Germinal center (tissue), 1 donor: Measurements from ENCODE around the gene FEM1A.
"Not testable (repeated sequence)": the region's sequence is repeated elsewhere in the genome, so short reads cannot be mapped to it uniquely, and the experiment has no call there.

Experiments used
- DNase-seq: peaks from one replicate; pipeline ENCODE4 v3.0.0; 2012; ENCODE audit warnings: mixed read lengths, low spot score

The FEM1A gene

DNA sequence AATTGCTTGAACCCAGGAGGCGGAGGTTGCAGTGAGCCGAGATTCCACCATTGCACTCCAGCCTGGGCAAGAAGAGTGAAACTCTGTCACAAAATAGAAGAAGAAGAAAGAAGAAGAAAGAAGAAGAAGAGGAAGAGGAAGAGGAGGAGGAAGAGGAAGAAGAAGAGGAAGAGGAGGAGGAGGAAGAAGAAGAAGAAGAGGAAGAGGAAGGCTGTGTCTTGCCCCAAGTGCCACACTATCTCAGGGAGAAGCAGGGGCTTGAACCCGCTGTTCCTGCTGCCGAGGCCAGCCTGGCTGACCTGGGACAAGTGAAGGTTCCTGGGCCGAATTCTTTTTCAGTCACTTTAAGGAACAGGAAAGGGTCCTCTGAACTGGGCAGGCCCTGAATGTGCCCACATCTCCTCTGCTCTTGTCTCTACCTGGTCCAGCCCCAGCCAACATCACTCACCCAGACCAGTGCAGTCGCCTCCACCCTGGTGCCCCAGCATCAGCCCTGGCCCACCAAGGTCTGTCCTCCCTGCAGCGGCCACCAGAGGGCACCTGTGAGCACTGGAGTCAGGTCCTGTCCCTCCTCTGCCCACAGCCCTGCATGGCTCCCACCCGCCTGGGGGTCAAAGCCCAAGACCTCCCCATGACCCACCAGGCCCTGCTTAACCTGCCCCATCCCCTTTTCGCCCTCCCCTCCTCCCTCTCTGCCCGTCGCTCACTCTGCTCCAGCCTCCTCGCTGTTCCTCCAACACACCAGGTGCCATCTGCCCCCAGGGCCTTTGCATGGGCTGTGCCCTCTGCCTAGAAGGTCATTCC lies 20.0 kb downstream of the FEM1A start:
- peak; percentile 83 for DNase-seq

GRCh38 chr19:4814625-4815425 lies 23.3 kb downstream of the FEM1A start:
- DNase-seq, result no peak

GRCh38 chr19:4815426-4816201 lies 24.1 kb downstream of the FEM1A start:
- peak; percentile 95 for DNase-seq

DNA sequence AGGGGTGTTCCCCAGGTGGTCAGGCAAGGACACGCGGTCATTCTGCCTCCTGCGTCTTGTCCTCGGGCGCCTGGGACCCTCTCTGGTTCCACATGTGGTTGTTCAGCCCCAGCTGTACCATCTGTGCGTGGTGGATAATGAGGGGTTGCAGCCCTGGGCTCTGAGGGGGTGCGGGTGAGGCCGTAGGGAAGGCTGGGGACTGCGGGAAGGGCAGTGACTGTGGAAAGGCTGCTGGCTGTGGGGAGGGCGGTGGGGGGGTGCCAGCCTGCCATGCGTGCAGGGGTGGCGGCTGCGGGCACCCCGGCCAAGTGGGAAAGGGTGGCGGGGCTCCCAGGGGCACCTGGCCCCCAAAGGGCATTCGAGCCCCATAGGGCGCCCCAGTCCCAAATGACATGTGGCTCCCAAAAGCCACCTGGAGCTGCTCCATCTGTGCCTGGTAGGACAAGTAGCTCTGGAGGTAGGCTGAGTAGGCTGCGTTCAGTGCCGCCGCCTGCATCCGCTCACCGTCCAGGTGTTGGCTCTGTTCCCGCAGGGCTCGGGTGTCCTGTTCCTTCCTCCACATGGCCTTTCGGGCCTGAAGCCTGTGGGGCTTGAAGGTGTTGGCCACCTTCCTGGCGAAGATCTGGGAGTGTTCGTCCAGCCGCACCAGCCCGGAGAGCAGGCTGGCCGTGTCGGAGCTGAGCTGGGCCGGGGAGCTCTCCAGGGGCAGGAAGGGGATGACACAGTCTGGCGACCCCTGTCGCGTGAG lies 24.8 kb downstream of the FEM1A start:
- no peak for DNase-seq

- DNase-seq, result no peak
Measured at GRCh38 chr19:4816950-4817278, 25.4 kb downstream of the FEM1A start.

GRCh38 chr19:4817467-4818277 lies 26.1 kb downstream of the FEM1A start:
- no peak for DNase-seq

GRCh38 chr19:4821265-4821664 lies 29.7 kb downstream of the FEM1A start:
- DNase-seq, result no peak

DNA sequence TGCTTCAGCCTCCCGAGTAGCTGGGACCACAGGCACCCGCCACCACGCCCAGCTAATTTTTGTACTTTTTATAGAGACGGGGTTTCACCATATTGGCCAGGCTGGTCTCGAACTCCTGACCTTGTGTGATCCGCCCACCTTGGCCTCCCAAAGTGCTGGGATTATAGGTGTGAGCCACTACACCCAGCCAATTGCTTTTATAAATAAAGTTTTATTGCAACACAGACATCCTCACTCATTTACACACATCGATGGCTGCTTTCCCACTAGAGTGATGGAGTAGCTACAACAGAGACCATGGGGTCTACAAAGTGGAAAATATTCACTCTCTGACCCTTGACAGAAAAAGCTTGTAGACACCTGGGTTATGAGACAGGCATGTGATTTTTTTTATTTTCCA lies 30.8 kb downstream of the FEM1A start:
- DNase-seq, result not testable (repeated sequence)

GRCh38 chr19:4823577-4823976 lies 32.0 kb downstream of the FEM1A start:
- DNase-seq, result no peak

GRCh38 chr19:4829001-4829712 lies 37.6 kb downstream of the FEM1A start:
- DNase-seq, result peak; percentile 61

- no peak for DNase-seq
Measured at GRCh38 chr19:4830332-4830731, 38.8 kb downstream of the FEM1A start.

GRCh38 chr19:4830768-4831265 lies 39.3 kb downstream of the FEM1A start:
- DNase-seq, result no peak

GRCh38 chr19:4831304-4831978 lies 39.9 kb downstream of the FEM1A start, which contains the start of gene TICAM1:
TICAM1 (minus strand) TSS chr19:4831712; CDS start chr19:4818377, 13,335 bp downstream.
- DNase-seq, result peak; percentile 76

- not testable (repeated sequence) for DNase-seq
Measured at GRCh38 chr19:4831979-4832340, 40.4 kb downstream of the FEM1A start.

DNA sequence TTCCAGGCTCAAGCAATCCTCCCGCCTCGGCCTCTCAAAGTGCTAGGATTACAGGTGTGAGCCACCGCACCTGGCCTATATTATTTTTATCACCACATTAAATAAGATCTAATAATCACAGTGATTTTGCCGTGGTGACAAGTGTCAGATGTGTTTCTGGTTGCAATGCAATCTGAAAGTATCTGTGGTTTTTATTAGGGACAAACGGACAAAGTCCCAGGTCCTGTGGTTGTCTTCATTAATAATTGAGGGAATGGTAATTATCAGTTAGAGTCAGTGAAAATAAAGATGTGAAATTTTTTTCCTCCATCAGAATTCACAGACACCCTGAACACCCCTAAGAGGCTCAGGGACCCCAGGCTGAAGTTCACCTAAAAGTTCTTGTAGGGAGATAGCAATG lies 41.2 kb downstream of the FEM1A start:
- DNase-seq, result no peak

DNA sequence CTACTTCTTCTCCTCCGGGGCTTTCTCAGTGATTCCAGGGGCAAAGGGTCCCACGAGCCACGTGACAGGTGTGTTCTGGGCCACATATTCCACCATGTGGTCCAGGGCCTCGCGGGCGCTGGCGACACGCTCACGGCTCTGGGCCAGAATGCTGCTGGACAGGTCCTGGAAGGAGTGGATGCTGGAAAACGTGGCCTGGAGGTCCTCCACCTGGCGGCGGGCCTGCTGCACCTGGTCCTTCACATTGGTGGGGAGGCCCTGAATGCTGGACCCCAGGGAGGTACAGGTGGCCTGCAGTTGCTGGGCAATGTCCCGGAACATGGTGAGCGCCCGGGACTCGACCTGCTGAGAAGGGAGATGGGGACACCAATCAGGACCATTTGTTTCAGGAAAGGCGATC lies 47.7 kb downstream of the FEM1A start:
- no peak for DNase-seq

GRCh38 chr19:4843647-4843965 lies 52.1 kb downstream of the FEM1A start:
- DNase-seq, result no peak

DNA sequence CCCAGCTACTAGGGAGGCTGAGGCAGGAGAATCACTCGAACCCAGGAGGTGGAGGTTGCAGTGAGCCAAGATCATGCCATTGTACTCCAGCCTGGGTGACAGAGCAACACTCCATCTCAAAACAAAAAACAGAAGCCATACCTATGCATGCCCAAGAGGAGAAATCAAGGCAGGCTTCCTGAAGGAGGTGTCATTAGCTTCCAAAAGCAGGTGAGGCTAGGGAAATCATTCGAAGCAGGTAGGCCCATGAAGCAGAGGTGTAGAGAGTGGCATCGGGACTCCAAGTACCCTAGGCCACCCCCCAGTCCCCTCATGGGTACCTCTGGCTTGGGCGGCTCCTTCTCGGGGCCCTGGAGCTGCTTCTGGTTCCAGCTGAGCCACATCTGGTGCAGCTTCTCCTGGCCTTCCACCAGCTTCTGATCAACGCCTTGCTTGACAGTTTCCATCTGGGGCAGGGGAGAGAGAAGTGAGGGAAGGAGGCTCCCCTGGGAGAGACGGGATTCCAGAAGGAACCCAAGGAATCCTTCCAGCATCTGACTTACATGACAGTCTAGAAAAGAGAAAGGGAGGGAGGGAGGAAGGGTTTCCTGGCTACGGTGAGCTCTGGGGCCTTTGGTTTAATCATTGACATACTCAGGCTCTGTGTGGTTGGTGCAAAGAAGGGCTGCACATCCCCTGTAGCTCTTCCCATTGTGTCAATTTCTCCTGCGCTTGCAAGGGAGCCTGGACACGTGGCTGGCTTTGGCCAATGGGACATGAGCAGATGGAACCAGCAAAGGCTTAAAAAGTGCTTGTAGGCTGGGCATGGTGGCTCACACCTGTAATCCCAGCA lies 53.0 kb downstream of the FEM1A start:
- DNase-seq, result no peak

DNA sequence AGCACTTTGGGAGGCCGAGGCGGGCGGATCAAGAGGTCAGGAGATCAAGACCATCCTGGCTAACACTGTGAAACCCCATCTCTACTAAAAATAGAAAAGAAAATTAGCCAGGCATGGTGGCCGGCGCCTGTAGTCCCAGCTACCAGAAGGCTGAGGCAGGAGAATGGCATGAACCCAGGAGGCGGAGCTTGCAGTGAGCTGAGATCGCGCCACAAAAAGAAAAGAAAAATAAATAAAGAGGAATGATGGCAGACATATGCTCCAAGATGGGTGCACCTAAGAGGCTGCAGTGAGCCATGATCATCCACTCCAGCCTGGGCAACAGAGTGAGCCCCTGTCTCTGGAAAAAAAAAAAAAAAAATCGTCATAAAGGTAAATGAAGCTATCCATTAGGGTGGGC lies 54.4 kb downstream of the FEM1A start:
- DNase-seq, result not testable (repeated sequence)
